Muscle of leg (tissue), 9 donors: ENCODE data around the gene GRIN1. TPM values are rescaled to one million over a fixed set of nuclear protein-coding genes. Genes with fewer than 3 reads are reported as not detected.

Experiments
- polyA plus RNA-seq, 8 donors: library from polyadenylated mRNA; unstranded; fragments of 120-200 nt; gene quantifications; one replicate each; pipeline versions ENCODE4 v1.2.1 to v1.2.3, GENCODE V29; 2013; ENCODE audit warnings: inconsistent platforms in 1 of 8, low replicate concordance in 1 of 8; ENCODE audit not compliant: insufficient read length in 8 of 8, insufficient read depth in 1 of 8
- total RNA-seq: library from RNA; stranded (reverse); fragments of 120-200 nt; gene quantifications from one replicate; pipeline ENCODE4 v1.2.4, GENCODE V29; 2013

GRIN1 gene
- total and polyA plus RNA-seq, 9 donors, result 0.07 to 0.17 (median 0.11) TPM; not detected in 5

Other genes starting within 250 kb of the GRIN1 start
Only the 30 nearest of the 31 such genes appear.
- 0.58 TPM for gene C8G, start 193.9 kb upstream of the GRIN1 start, total RNA-seq
- 1 to 10 TPM in 1 of 8 donors, under 1 TPM in 6, not detected in 1; 0.17 to 2.3 (median 0.86) TPM for gene C8G, start 193.9 kb upstream of the GRIN1 start, polyA plus RNA-seq
- 0.44 TPM for gene LCN12, start 186.9 kb upstream of the GRIN1 start, total RNA-seq
- 1 to 10 TPM in 3 of 8 donors, under 1 TPM in 4, not detected in 1; 0.10 to 5.3 (median 0.75) TPM for gene LCN12, start 186.9 kb upstream of the GRIN1 start, polyA plus RNA-seq
- 8.4 TPM for gene PTGDS, start 161.7 kb upstream of the GRIN1 start, total RNA-seq
- gene PTGDS, start 161.7 kb upstream of the GRIN1 start, polyA plus RNA-seq, result 10 to 100 TPM in 3 of 8 donors, 1 to 10 TPM in 5; 2.8 to 15.9 (median 7.0) TPM
- gene LCNL1, start 156.2 kb upstream of the GRIN1 start, total RNA-seq, result 0.53 TPM
- gene LCNL1, start 156.2 kb upstream of the GRIN1 start, polyA plus RNA-seq, result 1 to 10 TPM in 1 of 8 donors, under 1 TPM in 7; 0.12 to 1.3 (median 0.34) TPM
- 19.1 TPM for gene PAXX, start 146.7 kb upstream of the GRIN1 start, total RNA-seq
- 10 to 100 TPM; 21.2 to 31.7 (median 27.3) TPM for gene PAXX, start 146.7 kb upstream of the GRIN1 start, polyA plus RNA-seq
- gene CLIC3, start 142.6 kb upstream of the GRIN1 start, total RNA-seq, result 0.27 TPM
- gene CLIC3, start 142.6 kb upstream of the GRIN1 start, polyA plus RNA-seq, result 1 to 10 TPM in 2 of 8 donors, under 1 TPM in 6; 0.34 to 8.4 (median 0.64) TPM
- 8.3 TPM for gene ABCA2, start 110.9 kb upstream of the GRIN1 start, total RNA-seq
- 10 to 100 TPM; 15.9 to 24.8 (median 19.0) TPM for gene ABCA2, start 110.9 kb upstream of the GRIN1 start, polyA plus RNA-seq
- gene FUT7, start 107.1 kb upstream of the GRIN1 start, total RNA-seq, result not detected
- under 1 TPM in 4 of 8 donors, not detected in 4; 0.05 to 0.16 (median 0.10) TPM for gene FUT7, start 107.1 kb upstream of the GRIN1 start, polyA plus RNA-seq
- 32.1 TPM for gene NPDC1, start 93.0 kb upstream of the GRIN1 start, total RNA-seq
- gene NPDC1, start 93.0 kb upstream of the GRIN1 start, polyA plus RNA-seq, result 10 to 100 TPM; 38.4 to 63.4 (median 44.4) TPM
- gene ENTPD2, start 85.1 kb upstream of the GRIN1 start, total RNA-seq, result 3.7 TPM
- gene ENTPD2, start 85.1 kb upstream of the GRIN1 start, polyA plus RNA-seq, result 10 to 100 TPM in 7 of 8 donors, 1 to 10 TPM in 1; 9.6 to 20.6 (median 13.6) TPM
- gene SAPCD2, start 68.6 kb upstream of the GRIN1 start, total RNA-seq, result 4.2 TPM
- gene SAPCD2, start 68.6 kb upstream of the GRIN1 start, polyA plus RNA-seq, result 1 to 10 TPM; 3.4 to 7.2 (median 5.6) TPM
- gene UAP1L1, start 61.6 kb upstream of the GRIN1 start, total RNA-seq, result 3.1 TPM
- 1 to 10 TPM; 1.8 to 3.8 (median 2.0) TPM for gene UAP1L1, start 61.6 kb upstream of the GRIN1 start, polyA plus RNA-seq
- gene MAN1B1, start 52.2 kb upstream of the GRIN1 start, total RNA-seq, result 40.7 TPM
- 10 to 100 TPM; 38.5 to 59.0 (median 45.8) TPM for gene MAN1B1, start 52.2 kb upstream of the GRIN1 start, polyA plus RNA-seq
- 29.7 TPM for gene DPP7, start 24.4 kb upstream of the GRIN1 start, total RNA-seq
- gene DPP7, start 24.4 kb upstream of the GRIN1 start, polyA plus RNA-seq, result 10 to 100 TPM; 23.9 to 43.9 (median 31.9) TPM
- not detected for gene LRRC26, start 30.9 kb downstream of the GRIN1 start, total RNA-seq
- under 1 TPM in 1 of 8 donors, not detected in 7; 0.14 TPM for gene LRRC26, start 30.9 kb downstream of the GRIN1 start, polyA plus RNA-seq
- gene TMEM210, start 32.9 kb downstream of the GRIN1 start, total RNA-seq, result not detected
- not detected for gene TMEM210, start 32.9 kb downstream of the GRIN1 start, polyA plus RNA-seq
- 20.4 TPM for gene ANAPC2, start 49.4 kb downstream of the GRIN1 start, total RNA-seq
- 10 to 100 TPM; 23.5 to 41.6 (median 33.5) TPM for gene ANAPC2, start 49.4 kb downstream of the GRIN1 start, polyA plus RNA-seq
- gene SSNA1, start 49.5 kb downstream of the GRIN1 start, total RNA-seq, result 52.9 TPM
- gene SSNA1, start 49.5 kb downstream of the GRIN1 start, polyA plus RNA-seq, result 10 to 100 TPM; 60.6 to 71.5 (median 68.2) TPM
- 4.6 TPM for gene TPRN, start 61.6 kb downstream of the GRIN1 start, total RNA-seq
- 10 to 100 TPM in 5 of 8 donors, 1 to 10 TPM in 3; 7.6 to 14.6 (median 10.6) TPM for gene TPRN, start 61.6 kb downstream of the GRIN1 start, polyA plus RNA-seq
- 25.2 TPM for gene TMEM203, start 66.5 kb downstream of the GRIN1 start, total RNA-seq
- gene TMEM203, start 66.5 kb downstream of the GRIN1 start, polyA plus RNA-seq, result 10 to 100 TPM; 34.1 to 38.2 (median 36.6) TPM
- 3.1 TPM for gene NDOR1, start 66.5 kb downstream of the GRIN1 start, total RNA-seq
- 10 to 100 TPM in 1 of 8 donors, 1 to 10 TPM in 7; 5.8 to 10.8 (median 8.2) TPM for gene NDOR1, start 66.5 kb downstream of the GRIN1 start, polyA plus RNA-seq
- 0.18 TPM for gene RNF208, start 83.1 kb downstream of the GRIN1 start, total RNA-seq
- 1 to 10 TPM; 2.4 to 5.1 (median 2.8) TPM for gene RNF208, start 83.1 kb downstream of the GRIN1 start, polyA plus RNA-seq
- 0.18 TPM for gene CYSRT1, start 86.0 kb downstream of the GRIN1 start, total RNA-seq
- 1 to 10 TPM in 7 of 8 donors, under 1 TPM in 1; 1.00 to 5.6 (median 3.2) TPM for gene CYSRT1, start 86.0 kb downstream of the GRIN1 start, polyA plus RNA-seq
- not detected for gene RNF224, start 88.3 kb downstream of the GRIN1 start, total RNA-seq
- gene RNF224, start 88.3 kb downstream of the GRIN1 start, polyA plus RNA-seq, result 1 to 10 TPM in 7 of 8 donors, under 1 TPM in 1; 0.68 to 7.4 (median 2.6) TPM
- gene SLC34A3, start 91.7 kb downstream of the GRIN1 start, total RNA-seq, result 0.04 TPM
- 1 to 10 TPM in 7 of 8 donors, under 1 TPM in 1; 0.47 to 3.6 (median 1.5) TPM for gene SLC34A3, start 91.7 kb downstream of the GRIN1 start, polyA plus RNA-seq
- 97.1 TPM for gene TUBB4B, start 102.1 kb downstream of the GRIN1 start, total RNA-seq
- 100 to 1,000 TPM; 200 to 222 (median 217) TPM for gene TUBB4B, start 102.1 kb downstream of the GRIN1 start, polyA plus RNA-seq
- gene STPG3, start 112.1 kb downstream of the GRIN1 start, total RNA-seq, result not detected
- gene STPG3, start 112.1 kb downstream of the GRIN1 start, polyA plus RNA-seq, result under 1 TPM in 7 of 8 donors, not detected in 1; 0.15 to 0.79 (median 0.33) TPM
- 25.9 TPM for gene NELFB, start 116.2 kb downstream of the GRIN1 start, total RNA-seq
- gene NELFB, start 116.2 kb downstream of the GRIN1 start, polyA plus RNA-seq, result 10 to 100 TPM; 50.4 to 57.6 (median 52.9) TPM
- gene TOR4A, start 138.6 kb downstream of the GRIN1 start, total RNA-seq, result 4.4 TPM
- gene TOR4A, start 138.6 kb downstream of the GRIN1 start, polyA plus RNA-seq, result 1 to 10 TPM; 3.6 to 9.3 (median 8.3) TPM
- gene NRARP, start 163.1 kb downstream of the GRIN1 start, total RNA-seq, result 2.5 TPM
- 1 to 10 TPM; 3.4 to 7.5 (median 5.8) TPM for gene NRARP, start 163.1 kb downstream of the GRIN1 start, polyA plus RNA-seq